AG09309 (cell line): ENCODE results near the gene FREM3.
"Not testable (repeated sequence)": the region's sequence is repeated elsewhere in the genome, so short reads cannot be mapped to it uniquely, and the experiment has no call there.

Experiments
- DNase-seq: peaks from one replicate; pipeline ENCODE4 v3.0.0-alpha.2; 2010; ENCODE audit warnings: low read depth
- H3K4me3 ChIP-seq: 2 replicates; pipeline ENCODE4 v1.5.1; 2011; ENCODE audit warnings: mild to moderate bottlenecking, low read depth, low read length, moderate library complexity; ENCODE audit not compliant: control insufficient read depth
- CTCF ChIP-seq: IDR thresholded peaks from 2 replicates; pipeline ENCODE4 v1.5.1; 2011; ENCODE audit warnings: mild to moderate bottlenecking, low read depth, low read length, inconsistent platforms; ENCODE audit not compliant: insufficient read depth, control insufficient read depth; ENCODE audit errors: missing control alignments

The FREM3 gene

GRCh38 chr4:143700416-143701352 is at the start of gene FREM3:
Gene FREM3 (minus strand): TSS chr4:143700675. CDS start chr4:143700675, 0 bp downstream.
- DNase-seq: no peak
- no peak within 1 kb of the TSS for H3K4me3 ChIP-seq

GRCh38 chr4:143745874-143746273 is 45.4 kb upstream of the FREM3 start:
- no peak for DNase-seq
- no peak overlapping the region for H3K4me3 ChIP-seq
- no peak for TF ChIP-seq CTCF

More at GRCh38 chr4:143700416-143701352, at the start of gene FREM3:
- TF ChIP-seq CTCF: no peak

- TF ChIP-seq CTCF: no peak
- DNase-seq: no peak
- no peak overlapping the region for H3K4me3 ChIP-seq
These were observed 43.1 kb upstream of the FREM3 start for GRCh38 chr4:143743591-143743990.

GRCh38 chr4:143742834-143743233 is 42.4 kb upstream of the FREM3 start:
- no peak overlapping the region for H3K4me3 ChIP-seq
- TF ChIP-seq CTCF: no peak
- DNase-seq: no peak

GRCh38 chr4:143736861-143737260 is 36.4 kb upstream of the FREM3 start:
- no peak for DNase-seq
- TF ChIP-seq CTCF: no peak
- no peak overlapping the region for H3K4me3 ChIP-seq

GRCh38 chr4:143736061-143736460 is 35.6 kb upstream of the FREM3 start:
- not testable (repeated sequence) for DNase-seq, H3K4me3 ChIP-seq

GRCh38 chr4:143728166-143728565 is 27.7 kb upstream of the FREM3 start:
- H3K4me3 ChIP-seq: no peak overlapping the region
- no peak for DNase-seq
- no peak for TF ChIP-seq CTCF
